ENCODE measurements around the gene KCNE1.

The KCNE1 gene

DNA sequence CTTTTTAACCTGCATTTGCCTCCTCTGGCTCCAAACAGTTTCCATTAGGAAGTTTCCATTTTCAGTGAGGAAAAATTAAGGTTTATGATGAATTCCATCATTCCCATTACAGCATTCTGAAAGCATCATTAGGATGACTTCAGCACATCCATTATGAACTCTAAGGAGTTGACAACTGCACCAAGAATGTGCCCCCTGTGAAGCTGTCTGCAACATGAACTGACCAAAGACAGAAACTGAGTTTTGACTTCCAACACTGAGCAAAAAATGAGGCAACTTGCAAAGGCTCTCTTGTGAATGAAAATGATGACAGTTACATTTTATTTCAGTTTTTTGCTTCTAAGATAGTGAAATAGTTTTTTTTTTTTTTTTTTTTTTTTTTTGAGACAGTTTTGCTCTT, 18.3 kb upstream of the KCNE1 start:
- TF ChIP-seq POLR2AphosphoS5 (IDR thresholded peaks at IDR 0.05; ENCODE audit: borderline replicate concordance, low read depth, low read length) (no peak), FOXP2 (optimal IDR thresholded peaks at IDR 0.05; ENCODE audit: control extremely low read depth, extremely low read length, insufficient read depth) (no peak)
- no peak for DNase-seq (ENCODE audit: low read depth, low spot score)
- no peaks in the 10 kb centered on the region for H3K36me3 ChIP-seq (ENCODE audit: insufficient read depth, low read length)
- no peak overlapping the region for H3K9ac ChIP-seq (ENCODE audit: insufficient read length)
- no peak overlapping the region for H3K4me3 ChIP-seq
- H3K9me3 ChIP-seq (ENCODE audit: low read depth, low read length), result no peaks in the 10 kb centered on the region
- no peak overlapping the region for H3K27ac ChIP-seq

DNA sequence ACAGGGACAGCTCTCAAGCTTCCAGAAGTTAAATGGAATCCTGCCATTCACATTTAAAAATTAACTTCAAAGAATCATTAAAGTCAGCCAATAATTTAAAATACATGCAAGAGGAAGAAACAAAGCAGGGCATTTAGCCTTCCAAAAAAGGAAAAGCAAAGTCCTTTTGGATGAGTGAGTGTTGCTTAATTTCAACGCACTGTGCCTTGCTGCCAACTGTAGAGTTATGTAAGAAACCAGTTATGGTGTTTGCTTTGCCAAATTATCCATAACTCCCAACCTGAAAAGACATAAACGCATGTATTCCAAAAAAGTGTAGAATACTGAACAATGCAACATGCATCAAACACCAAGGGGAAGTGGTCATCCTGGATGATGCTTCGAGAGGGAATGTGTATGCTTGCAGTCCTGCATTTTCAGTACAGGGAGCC, 16.1 kb upstream of the KCNE1 start:
- H3K9me3 ChIP-seq (ENCODE audit: low read depth, low read length), result no peaks in the 10 kb centered on the region
- no peaks in the 10 kb centered on the region for H3K36me3 ChIP-seq (ENCODE audit: insufficient read depth, low read length)
- TF ChIP-seq EZH2 (IDR thresholded peaks at IDR 0.05), result no peak
- no peak for TF ChIP-seq POLR2AphosphoS5 (IDR thresholded peaks at IDR 0.05; ENCODE audit: borderline replicate concordance, low read depth, low read length)
- no peak for TF ChIP-seq FOXP2 (optimal IDR thresholded peaks at IDR 0.05; ENCODE audit: control extremely low read depth, extremely low read length, insufficient read depth)
- H3K9ac ChIP-seq (ENCODE audit: insufficient read length), result no peak overlapping the region
- DNase-seq (ENCODE audit: low read depth, low spot score), result no peak
- no peak overlapping the region for H3K27ac ChIP-seq
- H3K4me3 ChIP-seq, result no peak overlapping the region

DNA sequence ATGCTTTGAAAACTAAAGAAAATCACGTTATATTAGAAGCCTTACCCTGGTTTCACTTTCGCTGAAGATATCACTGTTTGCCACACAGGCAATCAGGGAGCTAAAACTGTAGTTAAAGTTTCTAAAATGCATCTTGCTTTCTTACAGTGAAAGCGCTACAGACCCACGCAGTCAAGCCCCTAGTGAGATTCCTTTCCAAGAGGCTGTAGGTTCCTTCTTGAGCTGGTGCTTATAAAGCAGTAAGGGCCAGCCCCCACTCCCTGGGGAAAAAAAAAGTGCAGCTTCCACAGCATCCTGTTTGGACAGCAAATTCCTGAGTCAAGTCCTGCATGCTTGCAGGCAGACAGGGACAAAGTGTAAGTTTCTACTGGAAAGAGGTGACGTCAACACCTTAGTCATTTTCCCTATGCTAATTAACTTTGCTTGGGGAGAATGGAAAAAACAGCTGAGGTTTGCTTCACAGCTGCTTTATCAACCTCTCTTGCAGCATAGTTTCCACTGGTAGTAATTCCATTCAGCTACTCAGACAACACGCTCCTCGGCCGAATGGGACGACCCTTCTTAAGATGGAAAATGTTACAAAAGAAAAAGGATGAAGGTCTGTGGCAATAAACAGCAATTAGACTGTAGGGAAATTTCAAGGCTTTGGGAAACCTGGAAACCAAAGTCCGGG, 14.7 kb upstream of the KCNE1 start:
- no peaks in the 10 kb centered on the region for H3K36me3 ChIP-seq (ENCODE audit: insufficient read depth, low read length)
- TF ChIP-seq POLR2AphosphoS5 (IDR thresholded peaks at IDR 0.05; ENCODE audit: borderline replicate concordance, low read depth, low read length) (no peak), EZH2 (IDR thresholded peaks at IDR 0.05) (no peak), FOXP2 (optimal IDR thresholded peaks at IDR 0.05; ENCODE audit: control extremely low read depth, extremely low read length, insufficient read depth) (no peak)
- peak overlapping the region; percentile 86 for H3K27ac ChIP-seq
- peak; percentile 71 for DNase-seq (ENCODE audit: low read depth, low spot score)
- H3K9ac ChIP-seq (ENCODE audit: insufficient read length), result peak overlapping the region; percentile 70
- peak overlapping the region; percentile 66 for H3K4me3 ChIP-seq
- H3K9me3 ChIP-seq (ENCODE audit: low read depth, low read length), result no peaks in the 10 kb centered on the region

DNA sequence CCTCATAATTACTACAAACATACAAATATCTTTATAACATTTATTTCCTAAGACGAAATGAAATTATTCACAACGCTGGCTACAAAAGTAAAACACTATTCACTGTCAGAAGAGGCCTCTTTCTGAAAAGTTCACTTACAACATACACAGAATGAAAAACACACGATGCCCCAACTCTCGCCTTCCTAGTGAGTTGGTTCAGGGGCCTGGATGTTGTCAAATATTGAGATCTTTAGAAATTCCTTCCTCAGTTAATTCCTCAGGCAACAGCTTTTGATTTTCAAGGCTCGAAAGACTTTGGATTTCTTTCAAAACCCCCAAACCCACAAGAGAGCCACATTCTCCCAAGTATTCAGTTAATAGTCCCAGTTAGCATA, 14.2 kb upstream of the KCNE1 start:
- peak overlapping the region; percentile 66 for H3K4me3 ChIP-seq
- TF ChIP-seq POLR2AphosphoS5 (IDR thresholded peaks at IDR 0.05; ENCODE audit: borderline replicate concordance, low read depth, low read length) (no peak), FOXP2 (optimal IDR thresholded peaks at IDR 0.05; ENCODE audit: control extremely low read depth, extremely low read length, insufficient read depth) (no peak), EZH2 (IDR thresholded peaks at IDR 0.05) (no peak)
- no peaks in the 10 kb centered on the region for H3K9me3 ChIP-seq (ENCODE audit: low read depth, low read length)
- peak overlapping the region; percentile 70 for H3K9ac ChIP-seq (ENCODE audit: insufficient read length)
- H3K27ac ChIP-seq, result peak overlapping the region; percentile 86
- H3K36me3 ChIP-seq (ENCODE audit: insufficient read depth, low read length), result no peaks in the 10 kb centered on the region
- no peak for DNase-seq (ENCODE audit: low read depth, low spot score)

DNA sequence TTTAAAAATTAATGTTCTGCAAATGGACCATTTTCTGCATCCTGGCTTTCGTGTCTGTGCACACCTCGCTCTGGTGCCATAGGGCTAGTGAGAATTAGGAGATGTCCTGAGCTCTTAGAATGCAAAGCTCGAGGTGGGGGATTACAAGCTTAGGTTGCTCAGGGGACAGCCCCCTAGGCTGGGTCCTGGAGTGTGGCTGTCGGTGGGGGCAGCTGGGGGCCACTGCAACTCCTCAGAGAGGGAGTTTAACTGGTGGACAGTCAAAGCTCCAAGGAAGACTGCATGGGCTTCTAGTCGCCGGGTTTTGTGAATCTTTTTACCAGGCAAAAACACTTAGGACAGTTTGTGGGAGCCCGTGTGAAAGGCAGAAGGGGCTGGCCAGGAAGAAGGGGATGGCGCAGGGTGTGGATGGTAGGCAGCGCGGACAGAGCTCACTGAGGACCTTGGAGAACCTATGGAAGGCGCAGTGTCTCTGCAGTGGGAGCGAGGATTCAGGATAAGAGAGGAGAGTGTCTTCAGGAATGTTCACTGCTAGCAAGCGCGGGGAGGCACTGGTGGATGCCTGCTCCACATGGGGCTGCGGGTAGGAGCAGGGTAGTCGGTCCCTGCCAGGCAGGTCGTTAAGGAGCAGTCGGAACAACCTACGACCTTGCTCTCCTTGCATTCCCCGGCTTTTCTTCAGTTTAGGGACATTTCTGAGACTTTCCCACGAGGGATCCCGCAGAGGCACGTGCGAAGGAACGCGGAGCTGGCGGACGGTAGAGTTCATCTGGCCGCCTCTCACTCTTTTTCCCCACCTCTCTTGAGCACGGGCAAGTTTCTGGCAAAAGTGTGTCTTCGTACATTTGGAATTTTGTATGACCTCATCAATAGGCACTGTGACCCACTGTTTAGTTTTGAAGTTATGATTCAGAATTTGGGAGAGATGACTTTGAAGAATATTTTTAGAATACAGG, 12.9 kb upstream of the KCNE1 start:
- no peak for TF ChIP-seq EZH2 (IDR thresholded peaks at IDR 0.05)
- Histone ChIP-seq H3K4me3 (no peak overlapping the region), H3K9ac (ENCODE audit: insufficient read length) (no peak overlapping the region), H3K9me3 (ENCODE audit: low read depth, low read length) (no peaks in the 10 kb centered on the region), H3K27ac (no peak overlapping the region), H3K36me3 (ENCODE audit: insufficient read depth, low read length) (no peaks in the 10 kb centered on the region)
- no peak for DNase-seq (ENCODE audit: low read depth, low spot score)

DNA sequence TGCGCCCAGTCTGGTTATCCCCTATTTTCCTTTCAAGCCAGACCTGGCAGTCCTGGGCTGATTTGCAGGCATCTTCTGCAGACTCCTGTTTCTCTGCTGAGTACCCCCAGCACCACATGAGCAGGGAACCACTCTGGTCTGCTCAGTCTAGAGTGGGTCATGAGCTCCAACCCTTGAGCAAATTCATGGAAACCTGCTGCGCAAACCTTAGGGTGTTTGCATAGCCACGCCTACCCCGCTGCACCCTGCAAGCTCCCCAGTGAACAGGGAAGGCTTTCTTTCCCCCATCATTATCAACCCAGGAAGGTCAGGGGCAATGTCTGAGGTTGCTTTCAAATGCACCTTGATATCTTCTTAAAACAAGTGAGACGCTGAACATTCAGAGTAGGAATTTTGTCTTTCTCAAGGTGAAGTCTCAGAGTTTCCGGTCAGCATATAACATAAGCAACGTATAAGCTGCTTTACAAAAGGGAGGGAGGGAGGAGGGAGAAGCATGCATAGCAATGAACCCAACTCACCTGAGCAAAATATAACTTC, 11.1 kb upstream of the KCNE1 start:
- Histone ChIP-seq H3K9me3 (ENCODE audit: low read depth, low read length) (no peaks in the 10 kb centered on the region), H3K27ac (no peak overlapping the region), H3K9ac (ENCODE audit: insufficient read length) (no peak overlapping the region), H3K4me3 (no peak overlapping the region), H3K36me3 (ENCODE audit: insufficient read depth, low read length) (no peaks in the 10 kb centered on the region)
- DNase-seq (ENCODE audit: low read depth, low spot score), result no peak
- no peak for TF ChIP-seq FOXP2 (optimal IDR thresholded peaks at IDR 0.05; ENCODE audit: control extremely low read depth, extremely low read length, insufficient read depth)
- TF ChIP-seq POLR2AphosphoS5 (IDR thresholded peaks at IDR 0.05; ENCODE audit: borderline replicate concordance, low read depth, low read length), result no peak
- TF ChIP-seq EZH2 (IDR thresholded peaks at IDR 0.05), result no peak

DNA sequence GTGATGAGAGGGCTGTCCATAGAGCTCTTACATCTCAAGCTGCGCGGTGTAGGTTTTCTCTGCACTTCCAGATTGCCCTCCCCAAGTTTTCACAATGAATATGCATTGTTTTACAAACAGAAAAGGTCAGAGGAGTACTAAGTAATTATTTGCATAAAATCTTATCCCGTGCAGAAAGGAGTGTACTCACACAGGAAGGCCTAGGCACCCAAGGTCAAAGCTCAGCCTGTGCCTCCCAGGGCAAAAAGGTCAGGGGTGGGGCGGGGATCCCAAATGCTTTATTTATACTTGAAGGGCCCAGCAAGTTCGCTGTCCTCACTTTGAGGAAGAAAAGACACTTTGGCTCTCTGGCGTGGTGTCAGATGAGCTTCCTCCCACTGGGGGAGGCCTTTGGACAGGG, 10.3 kb upstream of the KCNE1 start:
- no peak overlapping the region for H3K9ac ChIP-seq (ENCODE audit: insufficient read length)
- H3K27ac ChIP-seq, result no peak overlapping the region
- H3K4me3 ChIP-seq, result no peak overlapping the region
- no peak for TF ChIP-seq EZH2 (IDR thresholded peaks at IDR 0.05)
- TF ChIP-seq POLR2AphosphoS5 (IDR thresholded peaks at IDR 0.05; ENCODE audit: borderline replicate concordance, low read depth, low read length), result no peak
- no peak for TF ChIP-seq FOXP2 (optimal IDR thresholded peaks at IDR 0.05; ENCODE audit: control extremely low read depth, extremely low read length, insufficient read depth)
- no peaks in the 10 kb centered on the region for H3K9me3 ChIP-seq (ENCODE audit: low read depth, low read length)
- no peak for DNase-seq (ENCODE audit: low read depth, low spot score)
- no peaks in the 10 kb centered on the region for H3K36me3 ChIP-seq (ENCODE audit: insufficient read depth, low read length)

DNA sequence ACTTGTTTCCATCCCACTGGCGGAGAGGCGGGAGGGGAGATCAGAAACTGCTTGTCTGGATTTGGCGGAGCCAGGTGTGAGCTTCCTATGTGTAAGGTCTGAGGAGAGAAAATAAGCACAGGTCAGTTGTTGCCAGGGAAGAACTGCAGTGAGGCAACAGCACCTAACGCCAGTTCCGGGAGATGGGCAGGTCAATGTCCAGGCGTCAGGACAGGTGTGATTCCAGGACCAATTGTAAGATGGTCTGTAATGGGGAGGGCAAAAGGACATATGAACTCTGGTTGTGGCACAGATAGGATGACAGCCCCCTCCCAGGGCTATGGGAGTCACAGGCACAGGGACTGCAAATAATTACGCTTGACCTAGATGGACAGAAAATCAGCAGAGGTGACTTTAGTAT, 9.6 kb upstream of the KCNE1 start:
- Histone ChIP-seq H3K27ac (no peak overlapping the region), H3K4me3 (no peak overlapping the region), H3K36me3 (ENCODE audit: insufficient read depth, low read length) (no peaks in the 10 kb centered on the region), H3K9me3 (ENCODE audit: low read depth, low read length) (no peaks in the 10 kb centered on the region), H3K9ac (ENCODE audit: insufficient read length) (no peak overlapping the region)
- DNase-seq (ENCODE audit: low read depth, low spot score), result no peak
- no peak for TF ChIP-seq POLR2AphosphoS5 (IDR thresholded peaks at IDR 0.05; ENCODE audit: borderline replicate concordance, low read depth, low read length)
- TF ChIP-seq FOXP2 (optimal IDR thresholded peaks at IDR 0.05; ENCODE audit: control extremely low read depth, extremely low read length, insufficient read depth), result no peak
- no peak for TF ChIP-seq EZH2 (IDR thresholded peaks at IDR 0.05)

Measured in SK-N-MC (cell line).